OCI-LY3 (cell line): ENCODE measurements around the gene MCEE.

ENCODE experiments used
- H2AFZ ChIP-seq: fragments of 200-600, 300-600 bp; shearing (Covaris generic); 2 replicates; pipeline ENCODE4 v1.6.0; 2014; ENCODE audit warnings: antibody characterized with exemption, low read depth, low read length
- H3K27ac ChIP-seq: fragments of 200-600, 300-600 bp; sonication (generic); 2 replicates; pipeline ENCODE4 v1.5.1; 2014; ENCODE audit warnings: mild to moderate bottlenecking, low read length, moderate library complexity, mixed read lengths
- H3K27me3 ChIP-seq: fragments of 200-600, 300-600 bp; sonication (generic); 2 replicates; pipeline ENCODE4 v1.6.1; 2014; ENCODE audit warnings: low read depth, low read length, mixed read lengths
- H3K36me3 ChIP-seq: fragments of 200-600, 300-600 bp; sonication (generic); replicated peaks from 2 replicates; pipeline ENCODE3; 2014; ENCODE audit warnings: low read depth, low read length, mixed read lengths
- H3K4me1 ChIP-seq: fragments of 300-600, 200-600 bp; sonication (generic); 2 replicates; pipeline ENCODE4 v1.6.1; 2014; ENCODE audit warnings: low read length, mixed read lengths
- H3K4me2 ChIP-seq: fragments of 200-600, 300-600 bp; sonication (generic); 2 replicates; pipeline ENCODE4 v1.6.1; 2014; ENCODE audit warnings: low read length, mixed read lengths
- H3K4me3 ChIP-seq: fragments of 300-600, 200-600 bp; sonication (generic); 2 replicates; pipeline ENCODE4 v1.5.1; 2014; ENCODE audit warnings: antibody characterized with exemption, mild to moderate bottlenecking, low read length, moderate library complexity
- H3K79me2 ChIP-seq: fragments of 300-600, 200-600 bp; shearing (Covaris generic); 2 replicates; pipeline ENCODE4 v1.6.1; 2014; ENCODE audit warnings: mild to moderate bottlenecking, low read length, mixed read lengths
- H3K9ac ChIP-seq: fragments of 300-600, 200-600 bp; shearing (Covaris generic); 2 replicates; pipeline ENCODE4 v1.6.0; 2014; ENCODE audit warnings: mild to moderate bottlenecking, low read length, moderate library complexity
- H3K9me3 ChIP-seq: fragments of 200-600, 300-600 bp; shearing (Covaris generic); 2 replicates; pipeline ENCODE4 v1.6.1; 2014; ENCODE audit warnings: low read length, mixed read lengths; ENCODE audit not compliant: insufficient read depth
- H4K20me1 ChIP-seq: fragments of 200-600, 300-600 bp; sonication (generic); 2 replicates; pipeline ENCODE4 v1.6.1; 2016; ENCODE audit warnings: low read length, mixed read lengths; ENCODE audit not compliant: insufficient read depth
- EZH2phosphoT487 ChIP-seq: fragments of 200-600 bp; shearing (Covaris generic); IDR thresholded peaks from 2 replicates; pipeline ENCODE4 v1.6.1; 2018; ENCODE audit warnings: antibody characterized with exemption, mixed run types, low read depth
- TF ChIP-seq, protein P1 (sequence below): fragments of 200-600, 300-600 bp; sonication (generic); IDR thresholded peaks from 2 replicates; pipeline ENCODE4 v1.5.1; 2014; ENCODE audit warnings: antibody characterized with exemption, low read length, low read depth

The MCEE gene

DNA sequence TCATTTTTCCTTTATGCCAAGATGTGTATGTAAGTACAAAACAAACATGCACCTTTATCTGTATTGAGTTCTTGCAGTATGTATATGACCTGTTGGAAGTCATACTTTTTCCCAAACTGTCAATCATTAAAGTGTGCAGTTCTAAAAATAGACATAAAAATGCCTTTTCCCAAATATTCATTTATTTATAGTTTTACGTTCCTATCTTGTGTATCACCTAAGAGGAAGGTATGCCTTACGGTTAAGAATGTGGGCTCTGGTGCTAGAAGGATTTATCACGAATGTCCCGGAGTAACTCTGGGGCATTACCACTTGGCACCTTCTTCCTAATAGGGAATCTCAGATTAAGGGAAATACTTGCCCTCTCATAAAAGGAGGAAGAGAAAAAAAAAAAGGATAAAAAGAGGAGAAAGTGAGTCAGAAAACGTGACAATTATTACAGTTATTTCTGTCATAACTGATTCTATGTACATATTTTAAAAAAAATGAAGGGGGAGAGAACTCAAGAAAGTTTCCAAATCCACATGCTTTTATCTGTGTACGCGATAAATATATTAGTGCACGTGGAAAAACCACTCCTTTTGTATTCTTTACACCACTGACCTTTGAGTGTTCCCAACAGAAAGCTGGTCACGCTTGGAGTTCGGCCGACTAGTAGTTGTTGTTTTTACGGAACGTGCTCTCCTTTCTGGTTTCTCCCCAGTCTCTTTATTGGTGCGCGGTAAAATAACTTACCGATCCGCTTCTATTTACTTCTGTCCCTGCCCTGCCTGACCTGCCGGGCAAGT lies 721 bp downstream of the MCEE start:
- Histone ChIP-seq H3K79me2 (peaks cover 79% of the 10 kb centered on the region), H3K27ac (peak overlapping the region; percentile 73), H3K4me3 (peak overlapping the region; percentile 85), H3K9me3 (no peaks in the 10 kb centered on the region), H3K4me1 (peaks cover 26% of the 10 kb centered on the region), H3K4me2 (peak overlapping the region; percentile 92), H2AFZ (peak overlapping the region; percentile 16), H3K9ac (peak overlapping the region; percentile 83), H3K36me3 (peaks cover 23% of the 10 kb centered on the region), H4K20me1 (peaks cover 9% of the 10 kb centered on the region; the same call in 1 of the 2 replicates), H3K27me3 (no peaks in the 10 kb centered on the region)
- TF ChIP-seq, protein P1, sequence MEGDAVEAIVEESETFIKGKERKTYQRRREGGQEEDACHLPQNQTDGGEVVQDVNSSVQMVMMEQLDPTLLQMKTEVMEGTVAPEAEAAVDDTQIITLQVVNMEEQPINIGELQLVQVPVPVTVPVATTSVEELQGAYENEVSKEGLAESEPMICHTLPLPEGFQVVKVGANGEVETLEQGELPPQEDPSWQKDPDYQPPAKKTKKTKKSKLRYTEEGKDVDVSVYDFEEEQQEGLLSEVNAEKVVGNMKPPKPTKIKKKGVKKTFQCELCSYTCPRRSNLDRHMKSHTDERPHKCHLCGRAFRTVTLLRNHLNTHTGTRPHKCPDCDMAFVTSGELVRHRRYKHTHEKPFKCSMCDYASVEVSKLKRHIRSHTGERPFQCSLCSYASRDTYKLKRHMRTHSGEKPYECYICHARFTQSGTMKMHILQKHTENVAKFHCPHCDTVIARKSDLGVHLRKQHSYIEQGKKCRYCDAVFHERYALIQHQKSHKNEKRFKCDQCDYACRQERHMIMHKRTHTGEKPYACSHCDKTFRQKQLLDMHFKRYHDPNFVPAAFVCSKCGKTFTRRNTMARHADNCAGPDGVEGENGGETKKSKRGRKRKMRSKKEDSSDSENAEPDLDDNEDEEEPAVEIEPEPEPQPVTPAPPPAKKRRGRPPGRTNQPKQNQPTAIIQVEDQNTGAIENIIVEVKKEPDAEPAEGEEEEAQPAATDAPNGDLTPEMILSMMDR, result no peak
- no peak for TF ChIP-seq EZH2phosphoT487

DNA sequence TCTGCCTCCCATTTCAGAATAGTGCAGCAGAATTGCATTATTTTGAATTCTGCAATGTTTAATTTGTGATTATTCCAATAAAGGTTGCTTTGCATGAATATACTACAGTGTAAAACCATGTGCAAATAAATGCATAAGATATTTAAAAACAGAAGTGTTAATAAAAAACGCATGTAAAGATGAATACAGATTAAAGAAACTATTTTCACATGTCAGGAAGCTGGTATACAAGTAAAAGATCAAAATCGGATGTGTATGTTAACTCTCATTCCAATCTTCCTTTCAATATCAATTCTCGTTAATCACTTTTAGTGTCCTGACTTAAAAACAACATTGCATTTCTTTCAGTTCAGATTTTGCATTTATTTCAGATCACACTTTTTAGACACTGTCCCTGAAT lies 3.1 kb downstream of the MCEE start:
- Histone ChIP-seq H3K27me3 (no peaks in the 10 kb centered on the region), H3K9me3 (no peaks in the 10 kb centered on the region), H3K9ac (no peak overlapping the region), H3K4me3 (no peak overlapping the region), H3K36me3 (peaks cover 29% of the 10 kb centered on the region), H3K79me2 (peaks cover 59% of the 10 kb centered on the region), H2AFZ (no peak overlapping the region), H3K4me2 (no peak overlapping the region), H3K4me1 (peaks cover 20% of the 10 kb centered on the region), H4K20me1 (0 out of 2 replicates have a peak, but pooled peaks cover 5% of the 10 kb centered on the region), H3K27ac (no peak overlapping the region)
- no peak for TF ChIP-seq EZH2phosphoT487
- TF ChIP-seq, protein P1, result no peak

DNA sequence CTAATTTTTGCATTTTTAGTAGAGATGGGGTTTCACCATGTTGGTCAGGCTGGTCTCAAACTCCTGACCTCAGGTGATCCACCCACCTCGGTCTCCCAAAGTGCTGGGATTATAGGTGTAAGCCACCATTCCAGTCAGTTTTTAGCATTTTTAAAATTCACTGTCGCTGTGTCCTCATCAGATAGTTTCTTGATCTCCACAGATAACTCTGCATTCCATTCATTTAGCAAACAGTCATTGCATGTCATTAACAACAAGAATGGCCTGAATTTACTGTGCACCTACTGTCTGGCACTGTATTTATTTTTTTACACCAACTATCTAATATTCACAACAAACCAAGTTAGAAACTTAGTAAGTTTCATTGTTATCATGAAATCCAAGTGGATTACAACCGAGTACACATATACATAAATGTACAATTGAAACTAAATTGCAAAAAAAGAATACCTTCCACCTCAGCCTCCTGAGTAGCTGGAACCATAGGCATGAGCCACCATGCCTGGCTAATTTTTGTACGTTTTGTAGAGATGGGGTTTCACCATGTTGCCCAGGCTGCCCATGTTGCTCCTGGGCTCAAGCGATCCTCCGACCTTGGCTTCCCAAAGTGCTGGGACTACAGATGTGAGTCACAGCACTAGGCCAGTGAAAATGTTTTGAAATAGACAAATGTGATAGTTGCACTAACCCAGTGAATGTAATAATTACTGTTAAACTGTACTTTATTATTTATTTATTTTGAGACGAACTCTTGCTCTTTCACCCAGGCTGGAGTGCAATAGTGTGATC lies 4.3 kb downstream of the MCEE start:
- no peak overlapping the region for H3K4me2 ChIP-seq
- no peaks in the 10 kb centered on the region for H3K9me3 ChIP-seq
- peaks cover 40% of the 10 kb centered on the region for H3K36me3 ChIP-seq
- no peak overlapping the region for H2AFZ ChIP-seq
- peaks cover 11% of the 10 kb centered on the region for H3K4me1 ChIP-seq
- no peaks in the 10 kb centered on the region for H3K27me3 ChIP-seq
- H3K4me3 ChIP-seq, result no peak overlapping the region
- no peak overlapping the region for H3K27ac ChIP-seq
- no peaks in the 10 kb centered on the region for H4K20me1 ChIP-seq
- TF ChIP-seq EZH2phosphoT487, result no peak
- TF ChIP-seq, protein P1, result no peak
- H3K79me2 ChIP-seq, result peaks cover 47% of the 10 kb centered on the region
- H3K9ac ChIP-seq, result no peak overlapping the region
